T-cell (primary cell): Measurements from ENCODE around the gene HMMR. TPM values are rescaled to one million over a fixed set of nuclear protein-coding genes. Genes with fewer than 3 reads are reported as not detected.

Experiments used
- ATAC-seq, 4 experiments: fragments of 200-7000 bp in 3 of 4; fragments of 150-1000 bp in 1 of 4; cut with Tn5 transposase; replicated peaks in 1 of 4; 1 replicate in 3 of 4; 2 replicates in 1 of 4; pipeline ENCODE4 v1.10.0; 2021; ENCODE audit warnings: moderate library complexity in 3 of 4, mild to moderate bottlenecking in 2 of 4, moderate number of reproducible peaks in 1 of 4
- CTCF ChIA-PET, 2 donors: fragments of 300-600 bp; sonication (Branson Sonifier 250); formaldehyde crosslinking; loops; one replicate each; lab custom pipeline; 2022; ENCODE audit warnings: antibody characterized with exemption in 2 of 2; lab: Charles Lee
- POLR2A ChIA-PET, 2 donors: fragments of 300-600 bp; sonication (Branson Sonifier 250); formaldehyde crosslinking; loops; one replicate each; lab custom pipeline; 2022; ENCODE audit warnings: antibody characterized with exemption in 2 of 2; lab: Charles Lee
- DNase-seq, 35 experiments: peaks; one replicate each; pipeline versions ENCODE4 v3.0.0 to v3.0.0-alpha.2; 2013 to 2023
- H3K27ac ChIP-seq: one replicate; pipeline ENCODE4 v1.5.1; 2013; ENCODE audit warnings: low read length
- H3K27me3 ChIP-seq, 2 experiments: replicated peaks in 1 of 2; 1 replicate in 1 of 2; 2 replicates in 1 of 2; pipeline versions ENCODE4 v1.6.1 to v1.7.0; 2013; ENCODE audit warnings: low read length in 1 of 2, mixed read lengths in 1 of 2; ENCODE audit not compliant: control insufficient read depth in 2 of 2, insufficient read depth in 2 of 2; ENCODE audit errors: extremely low read depth in 1 of 2
- H3K36me3 ChIP-seq, 2 donors: 1 replicate in 1 of 2; 2 replicates in 1 of 2; pipeline versions ENCODE4 v1.6.1 to v1.7.0; 2013; ENCODE audit warnings: low read length in 1 of 2; ENCODE audit not compliant: control insufficient read depth in 2 of 2, insufficient read depth in 1 of 2; ENCODE audit errors: extremely low read depth in 1 of 2
- H3K4me1 ChIP-seq, 2 experiments: 1 replicate in 1 of 2; 2 replicates in 1 of 2; pipeline versions ENCODE4 v1.6.1 to v1.7.0; 2013; ENCODE audit warnings: low read length in 2 of 2, mixed read lengths in 1 of 2; ENCODE audit not compliant: insufficient read depth in 2 of 2, control insufficient read depth in 1 of 2; ENCODE audit errors: extremely low read depth in 1 of 2
- H3K4me3 ChIP-seq, 2 donors: 1 replicate in 1 of 2; 2 replicates in 1 of 2; pipeline versions ENCODE4 v1.5.1 to v1.7.0; 2013; ENCODE audit warnings: mild to moderate bottlenecking in 2 of 2, low read length in 1 of 2, moderate library complexity in 1 of 2; ENCODE audit not compliant: control insufficient read depth in 1 of 2; ENCODE audit errors: extremely low read depth in 1 of 2
- H3K9me3 ChIP-seq: 2 replicates; pipeline ENCODE4 v1.7.0; 2013
- H3K27ac Mint-ChIP-seq, 2 donors: one replicate each; pipeline ENCODE4 v1.8.0; 2020 to 2021; ENCODE audit warnings: mild to moderate bottlenecking in 2 of 2, mixed read lengths in 2 of 2
- H3K27me3 Mint-ChIP-seq, 2 donors: one replicate each; pipeline ENCODE4 v1.8.0; 2021 to 2022; ENCODE audit warnings: mixed read lengths in 2 of 2
- H3K36me3 Mint-ChIP-seq: one replicate; pipeline ENCODE4 v1.8.0; 2021; ENCODE audit warnings: mixed read lengths
- H3K4me1 Mint-ChIP-seq, 3 donors: one replicate each; pipeline ENCODE4 v1.8.0; 2020 to 2022; ENCODE audit warnings: mixed read lengths in 3 of 3, mild to moderate bottlenecking in 1 of 3
- H3K4me3 Mint-ChIP-seq, 3 donors: one replicate each; pipeline ENCODE4 v1.8.0; 2020 to 2022; ENCODE audit warnings: mild to moderate bottlenecking in 3 of 3, mixed read lengths in 3 of 3, moderate library complexity in 3 of 3
- H3K9me3 Mint-ChIP-seq, 3 donors: one replicate each; pipeline ENCODE4 v1.8.0; 2020 to 2022; ENCODE audit warnings: mixed read lengths in 3 of 3
- WGBS: methylation state at CpG from one replicate; pipeline ENCODE4 v1.1.5; 2013; ENCODE audit warnings: missing lambda C conversion rate; ENCODE audit not compliant: insufficient coverage; 5-methylcytosine and 5-hydroxymethylcytosine counted together
- total RNA-seq, 35 experiments: library from RNA in 6 of 35; stranded (reverse) in 6 of 35; fragments of 120-200 nt in 1 of 35; gene quantifications; one replicate each; pipeline versions ENCODE4 v1.2.1 to v1.2.4 and lab custom pipeline; 2013 to 2026

The HMMR gene
- total RNA-seq, 5 donors from 2014 or later (not counting 1 experiment from before 2014, with no cell fraction given), result 0.41 to 0.88 (median 0.84) TPM

DNA sequence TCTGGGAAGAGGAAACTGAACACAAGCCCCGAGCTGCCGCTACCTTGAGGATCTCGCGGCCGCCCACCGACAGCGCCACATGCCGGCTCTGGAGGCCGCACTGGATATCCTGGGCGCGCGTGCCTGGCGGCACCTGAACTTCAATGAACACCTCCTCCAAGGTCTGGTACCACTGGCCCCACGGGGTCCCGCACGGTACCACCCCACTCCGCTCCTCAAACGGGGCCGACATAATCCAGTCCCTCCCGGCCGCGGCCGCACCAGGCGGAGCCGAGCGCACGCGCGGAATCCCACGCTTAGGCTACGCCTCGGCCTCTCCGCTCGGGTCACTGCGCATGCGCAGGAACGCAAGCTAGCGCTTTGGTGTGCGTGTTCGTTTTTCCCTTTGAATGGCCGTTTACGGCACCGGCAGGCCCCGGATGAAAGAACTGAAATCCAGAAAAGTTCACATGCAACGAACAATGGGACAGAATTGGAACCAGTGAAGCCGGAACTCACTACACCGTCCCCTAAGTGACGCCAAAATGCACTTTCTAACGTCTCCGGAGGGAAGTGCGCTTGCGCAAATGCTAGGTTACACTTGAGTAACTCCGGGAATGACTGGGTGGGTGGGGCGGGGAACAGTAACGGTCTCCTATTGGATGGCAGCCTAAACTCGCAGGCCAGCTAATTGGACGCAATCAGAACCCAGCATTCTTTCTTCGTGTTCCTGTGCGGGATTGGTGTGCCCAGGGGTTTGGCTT lies 442 bp upstream of the HMMR start, which contains the start of gene NUDCD2:
NUDCD2 (minus strand) TSS at position 284 of the 743 bp plus-strand sequence; CDS start at position 232, 52 bp downstream.
- H3K27me3 ChIP-seq, result no peaks in the 10 kb centered on the region
- Mint-ChIP-seq H3K36me3 (peaks cover 15% of the 10 kb centered on the region), H3K9me3 (no peaks in the 10 kb centered on the region), H3K27ac (peak within 1 kb of the TSS; percentile 98 to 99), H3K4me3 (peak within 1 kb of the TSS; percentile 93 to 98 (median 96)), H3K4me1 (peaks cover 50 to 63% (median 53%) of the 10 kb centered on the region in 3 donors), H3K27me3 (no peaks in the 10 kb centered on the region)
- peaks cover 22 to 28% of the 10 kb centered on the region in 2 experiments for H3K4me1 ChIP-seq
- ATAC-seq (peak; percentile 84 to 88 (median 86)), DNase-seq (peak; percentile 89 to 97 (median 93))
- peak within 1 kb of the TSS; percentile 80 to 95 for H3K4me3 ChIP-seq
- H3K27ac ChIP-seq, result peak within 1 kb of the TSS; percentile 94
- no peaks in the 10 kb centered on the region for H3K9me3 ChIP-seq
- 0% methylated on average over 52 of the region's 59 CpGs for WGBS
- ChIA-PET POLR2A (interaction anchor here (0.6 to 3.2 kb wide), 11 partner anchors 12 to 56 kb away, joined by 3 to 29 read pairs (median 5); partner anchors contain the start of genes CCNG1 (in 1 of the 2) and MAT2B (in 1 of the 2)), CTCF (interaction anchor here (0.6 to 3.7 kb wide), 18 partner anchors 9 to 52 kb away, joined by 3 to 55 read pairs (median 6); partner anchors contain the start of genes MAT2B (in 2 of the 2) and CCNG1 (in 1 of the 2))
- H3K36me3 ChIP-seq, result peaks cover 0 to 10% of the 10 kb centered on the region in 2 donors

DNA sequence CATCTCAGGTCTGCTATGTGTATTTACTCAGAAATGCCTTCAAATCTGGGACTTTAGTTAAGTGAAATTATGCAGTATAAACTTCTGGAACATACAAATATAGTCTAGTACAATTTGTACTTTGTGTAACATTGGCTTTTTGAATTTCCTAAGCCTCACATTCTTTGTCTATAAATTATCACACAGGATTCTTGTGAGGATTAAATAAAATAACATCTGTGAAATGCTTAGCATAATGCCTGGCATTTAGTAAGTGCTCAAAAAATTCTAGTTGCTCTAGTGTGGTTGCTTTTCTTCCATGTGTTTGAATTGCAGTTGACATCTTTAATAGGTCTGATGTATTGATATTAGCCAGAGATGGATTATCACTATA lies 2.6 kb downstream of the HMMR start:
- no peaks in the 10 kb centered on the region for H3K27me3 ChIP-seq
- H3K4me1 Mint-ChIP-seq, result peaks cover 29 to 38% (median 37%) of the 10 kb centered on the region in 3 donors
- no peaks in the 10 kb centered on the region for H3K36me3 Mint-ChIP-seq
- ChIA-PET CTCF (interaction anchor here (0.7 to 3.5 kb wide), 2 partner anchors 8 to 11 kb away, joined by 3 to 37 read pairs; no protein-coding TSS in a partner anchor), POLR2A (no interaction called here)
- H3K27me3 Mint-ChIP-seq, result no peaks in the 10 kb centered on the region
- no peaks in the 10 kb centered on the region for H3K36me3 ChIP-seq
- H3K4me1 ChIP-seq, result peaks cover 19 to 31% of the 10 kb centered on the region in 2 experiments
- DNase-seq, result no peak
- H3K27ac Mint-ChIP-seq, result peak overlapping the region; percentile 23 to 55
- no peak overlapping the region for H3K4me3 Mint-ChIP-seq
- H3K9me3 ChIP-seq, result no peaks in the 10 kb centered on the region
- H3K4me3 ChIP-seq, result no peak overlapping the region
- no peak for ATAC-seq
- H3K9me3 Mint-ChIP-seq, result no peaks in the 10 kb centered on the region
- peak overlapping the region; percentile 66 for H3K27ac ChIP-seq

DNA sequence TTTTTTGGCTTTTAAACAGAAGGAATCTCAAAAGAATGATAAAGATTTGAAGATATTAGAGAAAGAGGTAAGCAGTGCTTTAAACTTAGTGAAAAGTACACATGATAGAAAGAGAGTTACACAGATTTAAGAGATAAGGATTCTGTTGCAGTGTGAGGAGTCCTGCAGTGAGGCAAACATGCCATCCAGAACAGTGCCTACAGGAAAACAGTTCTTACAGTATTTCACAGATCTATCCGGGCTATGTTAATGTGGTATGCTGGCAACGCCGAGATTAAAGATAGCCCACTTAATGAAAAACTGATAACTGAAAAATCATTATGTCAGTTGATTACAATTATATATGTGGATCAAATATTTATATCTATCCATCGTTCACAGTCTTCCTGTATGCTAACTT lies 7.2 kb downstream of the HMMR start:
- ATAC-seq, result peak in 1 of 4 experiments; percentile 27
- no peaks in the 10 kb centered on the region for H3K9me3 Mint-ChIP-seq
- no peaks in the 10 kb centered on the region for H3K27me3 Mint-ChIP-seq
- peaks cover 2 to 12% (median 6%) of the 10 kb centered on the region in 3 donors for H3K4me1 Mint-ChIP-seq
- peak overlapping the region in 1 of 2 donors; percentile 29 for H3K27ac Mint-ChIP-seq
- peaks cover 0 to 5% of the 10 kb centered on the region in 2 experiments for H3K4me1 ChIP-seq
- POLR2A ChIA-PET, result no interaction called here
- H3K27me3 ChIP-seq, result no peaks in the 10 kb centered on the region
- no CpG with 5 or more reads among the region's 4 CpGs for WGBS
- no peaks in the 10 kb centered on the region for H3K9me3 ChIP-seq
- H3K36me3 Mint-ChIP-seq, result no peaks in the 10 kb centered on the region
- H3K4me3 Mint-ChIP-seq, result no peak overlapping the region
- no peaks in the 10 kb centered on the region for H3K36me3 ChIP-seq
- H3K4me3 ChIP-seq, result no peak overlapping the region
- CTCF ChIA-PET, result interaction anchor here in 1 of 2 donors (2.0 to 2.4 kb wide), 2 partner anchors 8 to 11 kb away, joined by 8 to 9 read pairs; partner anchors contain the start of genes HMMR and NUDCD2
- H3K27ac ChIP-seq, result no peak overlapping the region
- DNase-seq, result no peak

DNA sequence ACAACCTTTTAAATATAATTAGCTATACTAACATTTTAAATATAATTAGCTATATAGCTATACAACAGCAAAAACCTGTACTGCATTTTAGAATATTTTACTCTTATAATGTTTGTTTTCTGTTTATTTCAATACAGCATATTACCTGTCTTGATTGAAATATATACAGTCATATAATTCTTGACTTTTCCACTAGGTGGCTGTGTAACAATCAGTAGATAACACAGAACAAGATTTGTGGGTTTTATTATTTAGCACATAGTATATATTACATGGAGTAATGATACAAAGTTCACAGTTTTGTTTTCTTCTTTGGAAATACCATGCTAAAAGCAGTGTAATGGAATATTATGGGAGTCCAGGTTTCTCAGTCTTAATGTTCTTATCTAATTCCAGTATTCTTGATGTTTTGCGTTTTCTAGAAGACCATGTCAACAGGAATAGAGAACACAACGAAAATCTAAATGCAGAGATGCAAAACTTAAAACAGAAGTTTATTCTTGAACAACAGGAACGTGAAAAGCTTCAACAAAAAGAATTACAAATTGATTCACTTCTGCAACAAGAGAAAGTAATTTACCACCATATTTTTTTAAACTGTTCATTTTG lies 13.3 kb downstream of the HMMR start:
- Histone ChIP-seq H3K27me3 (no peaks in the 10 kb centered on the region), H3K27ac (no peak overlapping the region), H3K4me1 (no peaks in the 10 kb centered on the region), H3K9me3 (no peaks in the 10 kb centered on the region), H3K36me3 (no peaks in the 10 kb centered on the region), H3K4me3 (no peak overlapping the region)
- Mint-ChIP-seq H3K36me3 (no peaks in the 10 kb centered on the region), H3K4me1 (peaks cover 0 to 6% (median 1%) of the 10 kb centered on the region in 3 donors), H3K27me3 (no peaks in the 10 kb centered on the region), H3K9me3 (no peaks in the 10 kb centered on the region), H3K4me3 (no peak overlapping the region), H3K27ac (no peak overlapping the region)
- 65% methylated on average over 2 of the region's 3 CpGs for WGBS
- ATAC-seq (peak in 3 of 4 experiments; percentile 52 to 87 (median 76)), DNase-seq (peak in 1 of 35 experiments; percentile 59)
- ChIA-PET POLR2A (interaction anchor here (0.5 to 1.1 kb wide), 4 partner anchors 13 to 78 kb away, joined by 3 to 5 read pairs (median 4); partner anchors contain the start of gene HMMR (in 1 of the 2)), CTCF (interaction anchor here (0.5 to 3.8 kb wide), 12 partner anchors 9 to 75 kb away, joined by 3 to 37 read pairs (median 4); partner anchors contain the start of genes CCNG1 (in 1 of the 2), HMMR (in 1 of the 2), MAT2B (in 1 of the 2) and NUDCD2 (in 1 of the 2))

DNA sequence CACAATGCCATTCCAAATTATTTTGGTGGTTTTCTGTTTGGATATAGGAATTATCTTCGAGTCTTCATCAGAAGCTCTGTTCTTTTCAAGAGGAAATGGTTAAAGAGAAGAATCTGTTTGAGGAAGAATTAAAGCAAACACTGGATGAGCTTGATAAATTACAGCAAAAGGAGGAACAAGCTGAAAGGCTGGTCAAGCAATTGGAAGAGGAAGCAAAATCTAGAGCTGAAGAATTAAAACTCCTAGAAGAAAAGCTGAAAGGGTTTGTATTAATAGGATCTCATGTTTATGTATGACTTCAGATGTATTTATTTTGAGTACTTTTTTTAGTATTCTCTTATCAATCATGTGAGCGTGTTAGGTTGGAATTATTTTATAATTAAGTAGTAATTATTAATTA lies 15.0 kb downstream of the HMMR start:
- H3K27me3 Mint-ChIP-seq, result no peaks in the 10 kb centered on the region
- no peak overlapping the region for H3K4me3 Mint-ChIP-seq
- H3K9me3 Mint-ChIP-seq, result no peaks in the 10 kb centered on the region
- Histone ChIP-seq H3K9me3 (no peaks in the 10 kb centered on the region), H3K27me3 (no peaks in the 10 kb centered on the region), H3K27ac (no peak overlapping the region), H3K4me1 (no peaks in the 10 kb centered on the region), H3K4me3 (no peak overlapping the region), H3K36me3 (no peaks in the 10 kb centered on the region)
- DNase-seq (no peak), ATAC-seq (no peak)
- no peak overlapping the region for H3K27ac Mint-ChIP-seq
- H3K36me3 Mint-ChIP-seq, result no peaks in the 10 kb centered on the region
- peaks cover 0 to 11% (median 1%) of the 10 kb centered on the region in 3 donors for H3K4me1 Mint-ChIP-seq
- ChIA-PET POLR2A (no interaction called here), CTCF (interaction anchor here (0.7 to 3.8 kb wide), 12 partner anchors 8 to 44 kb away, joined by 3 to 37 read pairs (median 4); partner anchors contain the start of genes MAT2B (in 2 of the 2), HMMR (in 1 of the 2) and NUDCD2 (in 1 of the 2))
- no CpG with 5 or more reads among the region's 2 CpGs for WGBS
